ENCODE results near the gene LRRC45. TPM values are rescaled to one million over a fixed set of nuclear protein-coding genes. Genes with fewer than 3 reads are reported as not detected.
A peak's percentile ranks its signal among the peaks of the same experiment; 100 is the strongest.

The LRRC45 gene
- 100 to 1,000 TPM in 1 of 5 donors, 10 to 100 TPM in 3, 1 to 10 TPM in 1; 8.3 to 171 (median 42.9) TPM for total RNA-seq
- 10 to 100 TPM; 12.7 to 21.1 (median 20.9) TPM for polyA plus RNA-seq
- long read RNA-seq, donor 1, partial matches to known transcripts: 0 of 2 reads
- long read RNA-seq, donor 1, other reads (novel, unspliced or antisense): 0 of 2 reads
- long read RNA-seq, donor 2: 0 reads
- long read RNA-seq, donor 3: 0 reads
- long read RNA-seq, donor 4: 0 reads
- long read RNA-seq, donor 5, partial matches to known transcripts: 0 of 3 reads
- long read RNA-seq, donor 5, other reads (novel, unspliced or antisense): 0 of 3 reads
- long read RNA-seq, donor 6, partial matches to known transcripts: 0 of 4 reads
- long read RNA-seq, donor 6, other reads (novel, unspliced or antisense): 0 of 4 reads
- long read RNA-seq, donor 7, partial matches to known transcripts: 17 of 18 reads
- long read RNA-seq, donor 7, other reads (novel, unspliced or antisense): 0 of 18 reads
- long read RNA-seq, donor 8, partial matches to known transcripts: 0 of 2 reads
- long read RNA-seq, donor 8, other reads (novel, unspliced or antisense): 0 of 2 reads
- long read RNA-seq, donor 9: 0 reads
- long read RNA-seq, donor 10: 0 reads

- peak in 1 of 3 donors; percentile 29 for TF ChIP-seq POLR2AphosphoS5 (IDR thresholded peaks at IDR 0.05)
- TF ChIP-seq, protein P1, sequence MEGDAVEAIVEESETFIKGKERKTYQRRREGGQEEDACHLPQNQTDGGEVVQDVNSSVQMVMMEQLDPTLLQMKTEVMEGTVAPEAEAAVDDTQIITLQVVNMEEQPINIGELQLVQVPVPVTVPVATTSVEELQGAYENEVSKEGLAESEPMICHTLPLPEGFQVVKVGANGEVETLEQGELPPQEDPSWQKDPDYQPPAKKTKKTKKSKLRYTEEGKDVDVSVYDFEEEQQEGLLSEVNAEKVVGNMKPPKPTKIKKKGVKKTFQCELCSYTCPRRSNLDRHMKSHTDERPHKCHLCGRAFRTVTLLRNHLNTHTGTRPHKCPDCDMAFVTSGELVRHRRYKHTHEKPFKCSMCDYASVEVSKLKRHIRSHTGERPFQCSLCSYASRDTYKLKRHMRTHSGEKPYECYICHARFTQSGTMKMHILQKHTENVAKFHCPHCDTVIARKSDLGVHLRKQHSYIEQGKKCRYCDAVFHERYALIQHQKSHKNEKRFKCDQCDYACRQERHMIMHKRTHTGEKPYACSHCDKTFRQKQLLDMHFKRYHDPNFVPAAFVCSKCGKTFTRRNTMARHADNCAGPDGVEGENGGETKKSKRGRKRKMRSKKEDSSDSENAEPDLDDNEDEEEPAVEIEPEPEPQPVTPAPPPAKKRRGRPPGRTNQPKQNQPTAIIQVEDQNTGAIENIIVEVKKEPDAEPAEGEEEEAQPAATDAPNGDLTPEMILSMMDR (IDR thresholded peaks at IDR 0.05): no peak
- Histone ChIP-seq H3K9me3 (no peaks in the 10 kb centered on the region), H3K27me3 (no peaks in the 10 kb centered on the region), H3K36me3 (peaks cover 0 to 29% (median 20%) of the 10 kb centered on the region in 4 donors), H3K27ac (peak within 1 kb of the TSS; percentile 81 to 90 (median 88)), H3K4me3 (peak within 1 kb of the TSS; percentile 79 to 98 (median 88)), H3K4me1 (peaks cover 40 to 65% (median 61%) of the 10 kb centered on the region in 4 donors)
- intact Hi-C loops (cut with DNase I; ENCODE audit: low total_unique reads): no loop called here
- DNase-seq: peak; percentile 100
- 0% methylated on average over 9 to 42 of the region's 42 CpGs; no CpG with 5 or more reads in 1 of the 5 donors for WGBS, 5 donors
Observed at GRCh38 chr17:82022981-82023446, at the start of gene LRRC45. LRRC45 (plus strand) TSS chr17:82023305; CDS start chr17:82023644, 339 bp downstream.

GRCh38 chr17:81973432-81973831, 49.7 kb upstream of the LRRC45 start:
- intact Hi-C loops (cut with DNase I; ENCODE audit: low total_unique reads): no loop called here
- TF ChIP-seq POLR2AphosphoS5 (IDR thresholded peaks at IDR 0.05) (no peak), EP300 (IDR thresholded peaks at IDR 0.05) (no peak), POLR2A (IDR thresholded peaks at IDR 0.05) (no peak)
- TF ChIP-seq, protein P1 (IDR thresholded peaks at IDR 0.05): no peak

GRCh38 chr17:81976332-81977210, 46.5 kb upstream of the LRRC45 start:
- 7 to 25% (median 21%) methylated on average over 15 to 30 of the region's 30 CpGs for WGBS, 5 donors
- Histone ChIP-seq H3K27me3 (no peaks in the 10 kb centered on the region), H3K4me1 (peaks cover 8 to 44% (median 39%) of the 10 kb centered on the region in 4 donors), H3K4me3 (peak overlapping the region; percentile 68 to 96 (median 86)), H3K9me3 (peaks cover 0 to 5% (median 0%) of the 10 kb centered on the region in 4 donors), H3K27ac (peak overlapping the region; percentile 91 to 98 (median 94)), H3K36me3 (peaks cover 0 to 22% (median 16%) of the 10 kb centered on the region in 4 donors)
- intact Hi-C loops (cut with DNase I; ENCODE audit: low total_unique reads): no loop called here
- DNase-seq: peak; percentile 69 to 72
- TF ChIP-seq, protein P1 (IDR thresholded peaks at IDR 0.05): no peak
- TF ChIP-seq POLR2A (IDR thresholded peaks at IDR 0.05) (no peak), EP300 (IDR thresholded peaks at IDR 0.05) (no peak), POLR2AphosphoS5 (IDR thresholded peaks at IDR 0.05) (no peak)

More at GRCh38 chr17:81973432-81973831, 49.7 kb upstream of the LRRC45 start:
- DNase-seq: no peak
- Histone ChIP-seq H3K4me3 (no peak overlapping the region), H3K4me1 (peaks cover 3 to 21% (median 18%) of the 10 kb centered on the region in 4 donors), H3K36me3 (no peaks in the 10 kb centered on the region), H3K27ac (no peak overlapping the region), H3K9me3 (peaks cover 0 to 5% (median 0%) of the 10 kb centered on the region in 4 donors), H3K27me3 (peaks cover 0 to 15% (median 0%) of the 10 kb centered on the region in 3 donors)

Measured in stomach (tissue), 19 donors.